Measurements from ENCODE around the gene OFD1. TPM values are rescaled to one million over a fixed set of nuclear protein-coding genes. Genes with fewer than 3 reads are reported as not detected.
A peak's percentile ranks its signal among the peaks of the same experiment; 100 is the strongest.

Gene OFD1
- total RNA-seq, 3 donors from 2014 or later (not counting 1 experiment from before 2014, with no cell fraction given): 62.8 to 77.6 (median 74.9) TPM

- no peak for DNase-seq
- 70% methylated on average over 4 of the region's 5 CpGs for WGBS (ENCODE audit: insufficient coverage)
- no peaks in the 10 kb centered on the region for H3K9me3 ChIP-seq (ENCODE audit: control insufficient read depth, insufficient read depth, low read length)
- Mint-ChIP-seq H3K36me3 (no peaks in the 10 kb centered on the region), H3K4me3 (peak overlapping the region; percentile 43), H3K27me3 (ENCODE audit: low read depth in 2 of 2) (no peaks in the 10 kb centered on the region), H3K4me1 (peaks cover 54 to 62% of the 10 kb centered on the region in 2 donors), H3K9me3 (no peaks in the 10 kb centered on the region), H3K27ac (peak overlapping the region; percentile 68 to 87)
- H3K4me3 ChIP-seq (ENCODE audit: low read length): no peak overlapping the region
- no peak overlapping the region for H3K27ac ChIP-seq (ENCODE audit: low read length)
- peaks cover 39% of the 10 kb centered on the region for H3K4me1 ChIP-seq (ENCODE audit: control insufficient read depth, insufficient read depth, low read length)
- no peaks in the 10 kb centered on the region for H3K27me3 ChIP-seq (ENCODE audit: control insufficient read depth, insufficient read depth, low read length)
- no peak for TF ChIP-seq CTCF (IDR thresholded peaks at IDR 0.05)
- H3K36me3 ChIP-seq (ENCODE audit: control insufficient read depth, insufficient read depth, low read length): peaks cover 7% of the 10 kb centered on the region
- intact Hi-C loops (cut with micrococcal nuclease): no loop called here
- ATAC-seq: no peak
Observed at GRCh38 chrX:13702111-13702789, 32.3 kb upstream of the OFD1 start.

- no peaks in the 10 kb centered on the region for H3K27me3 Mint-ChIP-seq (ENCODE audit: low read depth in 2 of 2)
- H3K27me3 ChIP-seq (ENCODE audit: control insufficient read depth, insufficient read depth, low read length): no peaks in the 10 kb centered on the region
- peaks cover 39% of the 10 kb centered on the region for H3K4me1 ChIP-seq (ENCODE audit: control insufficient read depth, insufficient read depth, low read length)
- H3K27ac Mint-ChIP-seq: peak overlapping the region; percentile 68 to 87
- H3K4me1 Mint-ChIP-seq: peaks cover 57 to 67% of the 10 kb centered on the region in 2 donors
- no peaks in the 10 kb centered on the region for H3K9me3 ChIP-seq (ENCODE audit: control insufficient read depth, insufficient read depth, low read length)
- no peak for DNase-seq
- 96% methylated on average over 3 of the region's 3 CpGs for WGBS (ENCODE audit: insufficient coverage)
- no peak overlapping the region for H3K4me3 ChIP-seq (ENCODE audit: low read length)
- H3K9me3 Mint-ChIP-seq: no peaks in the 10 kb centered on the region
- no peak overlapping the region for H3K4me3 Mint-ChIP-seq
- ATAC-seq: no peak
- TF ChIP-seq CTCF (IDR thresholded peaks at IDR 0.05): no peak
- peaks cover 7% of the 10 kb centered on the region for H3K36me3 ChIP-seq (ENCODE audit: control insufficient read depth, insufficient read depth, low read length)
- no peak overlapping the region for H3K27ac ChIP-seq (ENCODE audit: low read length)
- intact Hi-C loops (cut with micrococcal nuclease): no loop called here
- no peaks in the 10 kb centered on the region for H3K36me3 Mint-ChIP-seq
Observed at GRCh38 chrX:13703135-13703534, 31.4 kb upstream of the OFD1 start.

- Mint-ChIP-seq H3K27me3 (ENCODE audit: low read depth in 2 of 2) (no peaks in the 10 kb centered on the region), H3K4me3 (no peak overlapping the region), H3K9me3 (no peaks in the 10 kb centered on the region), H3K4me1 (peaks cover 54 to 68% of the 10 kb centered on the region in 2 donors), H3K36me3 (no peaks in the 10 kb centered on the region), H3K27ac (peak overlapping the region; percentile 68 to 70)
- peaks cover 39% of the 10 kb centered on the region for H3K4me1 ChIP-seq (ENCODE audit: control insufficient read depth, insufficient read depth, low read length)
- H3K36me3 ChIP-seq (ENCODE audit: control insufficient read depth, insufficient read depth, low read length): peaks cover 7% of the 10 kb centered on the region
- no peaks in the 10 kb centered on the region for H3K9me3 ChIP-seq (ENCODE audit: control insufficient read depth, insufficient read depth, low read length)
- 89% methylated on average over 3 of the region's 3 CpGs for WGBS (ENCODE audit: insufficient coverage)
- H3K27ac ChIP-seq (ENCODE audit: low read length): no peak overlapping the region
- no peak for TF ChIP-seq CTCF (IDR thresholded peaks at IDR 0.05)
- no peak for ATAC-seq
- no peak for DNase-seq
- no peaks in the 10 kb centered on the region for H3K27me3 ChIP-seq (ENCODE audit: control insufficient read depth, insufficient read depth, low read length)
- intact Hi-C loops (cut with micrococcal nuclease): no loop called here
- no peak overlapping the region for H3K4me3 ChIP-seq (ENCODE audit: low read length)
Observed at GRCh38 chrX:13703589-13703988, 31.0 kb upstream of the OFD1 start.

- no peak overlapping the region for H3K4me3 Mint-ChIP-seq
- H3K4me3 ChIP-seq (ENCODE audit: low read length): no peak overlapping the region
- peaks cover 22 to 24% of the 10 kb centered on the region in 2 donors for H3K4me1 Mint-ChIP-seq
- H3K9me3 Mint-ChIP-seq: no peaks in the 10 kb centered on the region
- no peak for TF ChIP-seq CTCF (IDR thresholded peaks at IDR 0.05)
- peaks cover 31% of the 10 kb centered on the region for H3K36me3 ChIP-seq (ENCODE audit: control insufficient read depth, insufficient read depth, low read length)
- peaks cover 8% of the 10 kb centered on the region for H3K4me1 ChIP-seq (ENCODE audit: control insufficient read depth, insufficient read depth, low read length)
- no peaks in the 10 kb centered on the region for H3K27me3 ChIP-seq (ENCODE audit: control insufficient read depth, insufficient read depth, low read length)
- no peaks in the 10 kb centered on the region for H3K27me3 Mint-ChIP-seq (ENCODE audit: low read depth in 2 of 2)
- intact Hi-C loops (cut with micrococcal nuclease): no loop called here
- H3K27ac ChIP-seq (ENCODE audit: low read length): peak overlapping the region; percentile 30
- no peak for ATAC-seq
- DNase-seq: no peak
- H3K27ac Mint-ChIP-seq: peak overlapping the region; percentile 56 to 79
- no peaks in the 10 kb centered on the region for H3K36me3 Mint-ChIP-seq
- 91% methylated on average over 4 of the region's 4 CpGs for WGBS (ENCODE audit: insufficient coverage)
- no peaks in the 10 kb centered on the region for H3K9me3 ChIP-seq (ENCODE audit: control insufficient read depth, insufficient read depth, low read length)
Observed at GRCh38 chrX:13711141-13711540, 23.4 kb upstream of the OFD1 start.

Data from natural killer cell (primary cell).